H1 (cell line): ENCODE measurements around the gene CD248. TPM values are rescaled to one million over a fixed set of nuclear protein-coding genes. Genes with fewer than 3 reads are reported as not detected.

Experiments used
- CTCF ChIA-PET: fragments of 300-600 bp; sonication (Branson Sonifier 250); formaldehyde crosslinking; loops from one replicate; lab custom pipeline; 2021; ENCODE audit not compliant: partially characterized antibody; lab: Charles Lee
- POLR2A ChIA-PET: fragments of 300-600 bp; sonication (Branson Sonifier 250); formaldehyde crosslinking; loops from one replicate; lab custom pipeline; 2021; ENCODE audit warnings: inconsistent platforms; ENCODE audit not compliant: partially characterized antibody; lab: Charles Lee
- DNase-seq, 2 experiments: peaks; one replicate each; pipeline versions ENCODE4 v3.0.0 to v3.0.0-alpha.2; 2010 to 2022; ENCODE audit warnings: low spot score in 2 of 2, low read depth in 1 of 2, mixed read lengths in 1 of 2
- FAIRE-seq: peaks from 2 replicates; lab custom pipeline; 2011; peaks lifted over from hg19 to GRCh38; lab: Jason Lieb, UNC
- H2AFZ ChIP-seq: 2 replicates; pipeline ENCODE4 v1.8.1; 2012; ENCODE audit warnings: low read length, inconsistent platforms
- H2AK5ac ChIP-seq: 2 replicates; pipeline ENCODE4 v1.6.1; 2013; ENCODE audit warnings: low read depth, low read length
- H2BK120ac ChIP-seq: replicated peaks from 2 replicates; pipeline ENCODE3; 2013; ENCODE audit warnings: low read depth, low read length, inconsistent platforms
- H2BK12ac ChIP-seq: 2 replicates; pipeline ENCODE4 v1.6.1; 2013; ENCODE audit warnings: low read depth, low read length
- H2BK15ac ChIP-seq: 2 replicates; pipeline ENCODE4 v1.6.1; 2013; ENCODE audit warnings: low read length
- H2BK20ac ChIP-seq: 2 replicates; pipeline ENCODE4 v1.6.1; 2013; ENCODE audit warnings: low read length
- H2BK5ac ChIP-seq: 2 replicates; pipeline ENCODE4 v1.6.1; 2013; ENCODE audit warnings: low read depth, low read length
- H3K14ac ChIP-seq: 2 replicates; pipeline ENCODE4 v1.6.1; 2013; ENCODE audit warnings: inconsistent platforms; ENCODE audit not compliant: insufficient read length
- H3K18ac ChIP-seq: 2 replicates; pipeline ENCODE4 v1.6.1; 2013; ENCODE audit warnings: low read length; ENCODE audit errors: extremely low read depth
- H3K23ac ChIP-seq: 2 replicates; pipeline ENCODE4 v1.6.1; 2013; ENCODE audit warnings: inconsistent platforms; ENCODE audit not compliant: insufficient read length
- H3K23me2 ChIP-seq: 2 replicates; pipeline ENCODE4 v1.6.1; 2013; ENCODE audit warnings: low read depth, low read length
- H3K27ac ChIP-seq: 2 replicates; pipeline ENCODE4 v1.6.1; 2011; ENCODE audit warnings: low read depth, low read length, inconsistent platforms
- H3K27me3 ChIP-seq, 4 experiments: replicated peaks in 1 of 4; 1 replicate in 1 of 4; 2 replicates in 3 of 4; pipeline versions ENCODE4 v1.6.1 to v1.8.1; 2011 to 2013; ENCODE audit warnings: low read length in 3 of 4, mild to moderate bottlenecking in 3 of 4, inconsistent platforms in 2 of 4, mixed read lengths in 2 of 4, moderate library complexity in 1 of 4; ENCODE audit not compliant: control insufficient read depth in 3 of 4, insufficient read depth in 3 of 4; ENCODE audit errors: extremely low read depth in 1 of 4
- H3K36me3 ChIP-seq, 4 experiments: 2 replicates each; pipeline versions ENCODE4 v1.6.1 to v1.8.1; 2011 to 2013; ENCODE audit warnings: mild to moderate bottlenecking in 4 of 4, low read length in 3 of 4, moderate library complexity in 2 of 4, control low read depth in 1 of 4, inconsistent platforms in 1 of 4; ENCODE audit not compliant: insufficient read depth in 4 of 4, control insufficient read depth in 2 of 4
- H3K4ac ChIP-seq: replicated peaks from 2 replicates; pipeline ENCODE3; 2013; ENCODE audit warnings: low read length, low read depth, mixed read lengths, inconsistent platforms; ENCODE audit not compliant: insufficient read length
- H3K4me1 ChIP-seq, 4 experiments: replicated peaks in 1 of 4; 1 replicate in 1 of 4; 2 replicates in 3 of 4; pipeline versions ENCODE4 v1.6.1 to v1.8.1; 2011 to 2013; ENCODE audit warnings: low read length in 3 of 4, inconsistent platforms in 2 of 4, mixed read lengths in 1 of 4; ENCODE audit not compliant: insufficient read depth in 4 of 4, control insufficient read depth in 3 of 4
- H3K4me2 ChIP-seq, 2 experiments: 2 replicates each; pipeline versions ENCODE4 v1.6.1 to v1.8.1; 2011 to 2013; ENCODE audit warnings: low read depth in 2 of 2, low read length in 2 of 2, control low read depth in 1 of 2, inconsistent platforms in 1 of 2, mild to moderate bottlenecking in 1 of 2; ENCODE audit not compliant: insufficient read depth in 1 of 2
- H3K4me3 ChIP-seq, 4 experiments: fragments of 200-600, 300-600 bp in 1 of 4; sonication (generic), shearing (Covaris generic), sonication (Bioruptor Twin) in 1 of 4; 2 replicates each; pipeline versions ENCODE4 v1.5.1 to v1.8.1; 2011 to 2016; ENCODE audit warnings: low read length in 4 of 4, low read depth in 3 of 4, control low read depth in 2 of 4, inconsistent platforms in 2 of 4, mild to moderate bottlenecking in 2 of 4, mixed read lengths in 1 of 4, moderate library complexity in 1 of 4; ENCODE audit not compliant: insufficient read depth in 2 of 4; ENCODE audit errors: extremely low read depth in 1 of 4
- H3K56ac ChIP-seq: replicated peaks from 2 replicates; pipeline ENCODE3; 2013; ENCODE audit warnings: low read depth, mild to moderate bottlenecking, mixed read lengths, low read length, inconsistent platforms; ENCODE audit not compliant: insufficient read length
- H3K79me1 ChIP-seq: 2 replicates; pipeline ENCODE4 v1.6.1; 2013; ENCODE audit warnings: low read depth, low read length, control low read depth
- H3K79me2 ChIP-seq, 2 experiments: 2 replicates each; pipeline versions ENCODE4 v1.6.1 to v1.8.1; 2012 to 2013; ENCODE audit warnings: low read length in 2 of 2, mild to moderate bottlenecking in 2 of 2, inconsistent platforms in 1 of 2; ENCODE audit not compliant: insufficient read depth in 2 of 2, control insufficient read depth in 1 of 2
- H3K9ac ChIP-seq, 4 experiments: replicated peaks in 1 of 4; 1 replicate in 1 of 4; 2 replicates in 3 of 4; pipeline versions ENCODE4 v1.6.1 to v1.8.1; 2011 to 2013; ENCODE audit warnings: low read depth in 3 of 4, low read length in 3 of 4, control low read depth in 2 of 4, mild to moderate bottlenecking in 2 of 4, moderate library complexity in 2 of 4, inconsistent platforms in 1 of 4; ENCODE audit errors: extremely low read depth in 1 of 4
- H3K9me3 ChIP-seq, 2 experiments: 2 replicates each; pipeline versions ENCODE4 v1.6.1 to v1.8.1; 2012 to 2013; ENCODE audit warnings: mild to moderate bottlenecking in 2 of 2, moderate library complexity in 2 of 2, control low read depth in 1 of 2, inconsistent platforms in 1 of 2, low read depth in 1 of 2, low read length in 1 of 2, mixed read lengths in 1 of 2; ENCODE audit not compliant: insufficient read depth in 2 of 2
- H4K20me1 ChIP-seq, 2 experiments: replicated peaks in 1 of 2; 2 replicates each; pipeline versions ENCODE3 to v1.8.1; 2011 to 2013; ENCODE audit warnings: inconsistent platforms in 2 of 2, low read length in 2 of 2, mild to moderate bottlenecking in 1 of 2; ENCODE audit not compliant: insufficient read depth in 2 of 2, control insufficient read depth in 1 of 2
- H4K5ac ChIP-seq: 2 replicates; pipeline ENCODE4 v1.6.1; 2013; ENCODE audit warnings: low read length, low read depth, mixed read lengths, inconsistent platforms; ENCODE audit not compliant: insufficient read length
- H4K8ac ChIP-seq: 2 replicates; pipeline ENCODE4 v1.8.0; 2013; ENCODE audit warnings: mild to moderate bottlenecking, moderate library complexity, low read length, inconsistent platforms; ENCODE audit not compliant: insufficient read depth; ENCODE audit errors: extremely low read depth
- H4K91ac ChIP-seq: replicated peaks from 2 replicates; pipeline ENCODE3; 2013; ENCODE audit warnings: low read length, mixed read lengths, inconsistent platforms; ENCODE audit not compliant: insufficient read length
- ASH2L ChIP-seq: fragments of 200-600, 300-600 bp; sonication (generic); IDR thresholded peaks from one replicate; pipeline ENCODE4 v1.7.1; 2017; ENCODE audit warnings: low read length
- CBX5 ChIP-seq: fragments of 300-800, 300-1000 bp; sonication (generic); IDR thresholded peaks from 2 replicates; pipeline ENCODE4 v1.7.1; 2016; ENCODE audit warnings: antibody characterized with exemption, low read length, low read depth
- CREB1 ChIP-seq: IDR thresholded peaks from 2 replicates; pipeline ENCODE4 v1.6.1; 2012; ENCODE audit warnings: inconsistent platforms
- EGR1 ChIP-seq: IDR thresholded peaks from 2 replicates; pipeline ENCODE4 v1.6.1; 2011; ENCODE audit warnings: low read depth, low read length, borderline replicate concordance
- NRF1 ChIP-seq: IDR thresholded peaks from 2 replicates; pipeline ENCODE4 v1.6.1; 2011; ENCODE audit warnings: mild to moderate bottlenecking, low read depth, low read length, improper control_type of control experiment
- POLR2A ChIP-seq, 2 experiments: IDR thresholded peaks; 1 replicate in 1 of 2; 2 replicates in 1 of 2; pipeline ENCODE4 v1.6.1; 2011; ENCODE audit warnings: low read depth in 2 of 2, low read length in 2 of 2, mild to moderate bottlenecking in 2 of 2; ENCODE audit errors: control extremely low read depth in 1 of 2
- RBBP5 ChIP-seq: IDR thresholded peaks from 2 replicates; pipeline ENCODE4 v1.7.1; 2012; ENCODE audit warnings: low read depth, mild to moderate bottlenecking, inconsistent platforms, low read length, moderate library complexity, borderline replicate concordance
- RXRA ChIP-seq: IDR thresholded peaks from 2 replicates; pipeline ENCODE4 v1.6.1; 2011; ENCODE audit warnings: low read depth, mild to moderate bottlenecking, low read length, moderate library complexity; ENCODE audit not compliant: insufficient read depth
- SIX5 ChIP-seq: IDR thresholded peaks from 2 replicates; pipeline ENCODE4 v1.6.1; 2011; ENCODE audit warnings: mild to moderate bottlenecking, low read depth, low read length
- SP2 ChIP-seq: IDR thresholded peaks from 2 replicates; pipeline ENCODE4 v1.6.1; 2012; ENCODE audit warnings: mild to moderate bottlenecking, low read length, inconsistent platforms
- TCF12 ChIP-seq: IDR thresholded peaks from 2 replicates; pipeline ENCODE4 v1.6.1; 2011; ENCODE audit warnings: low read depth, mild to moderate bottlenecking, low read length
- ZNF274 ChIP-seq: IDR thresholded peaks from 2 replicates; pipeline ENCODE4 v1.7.0; 2012; ENCODE audit warnings: low read length, borderline replicate concordance; ENCODE audit errors: extremely low read depth
- WGBS, 2 experiments: shearing (Covaris generic) in 1 of 2; methylation state at CpG; one replicate each; pipeline versions ENCODE4 v1.1.6 to v1.1.7; 2013 to 2015; ENCODE audit warnings: low lambda C conversion rate in 2 of 2, mixed read lengths in 2 of 2, inconsistent platforms in 1 of 2, low coverage in 1 of 2, missing lambda C conversion rate in 1 of 2; ENCODE audit not compliant: insufficient replicate concordance in 2 of 2, insufficient coverage in 1 of 2, insufficient read length in 1 of 2; ENCODE audit errors: extremely low coverage in 1 of 2, missing lambda C conversion rate in 1 of 2; 5-methylcytosine and 5-hydroxymethylcytosine counted together
- polyA plus RNA-seq, 7 experiments: library from polyadenylated mRNA; depleted of rRNA in 3 of 7; stranded (reverse) in 5 of 7; unstranded in 2 of 7; fragments of >200 nt in 5 of 7; fragments of 200-250 nt in 2 of 7; gene quantifications; 1 replicate in 5 of 7; 2 replicates in 1 of 7; 4 replicates in 1 of 7; pipeline versions ENCODE4 v1.2.1 to v1.2.3, GENCODE V29; 2011 to 2013; ENCODE audit warnings: missing spikeins in 2 of 7, mixed read lengths in 2 of 7
- total RNA-seq: library from RNA; stranded (reverse); fragmentation: NEBNext Ultra II Directional; extraction: Animal tissue kit (Norgen Biotek cat#: 25700); gene quantifications from 2 replicates; pipeline ENCODE4 v1.2.1, GENCODE V29; 2021
- TF ChIP-seq, protein P1 (sequence below): IDR thresholded peaks from 2 replicates; pipeline ENCODE4 v1.6.1; 2012; ENCODE audit warnings: low read length, inconsistent platforms

CD248 gene
- total and polyA plus RNA-seq, 2 of the 8 experiments (the other 6 are each of a cell fraction or from before 2014, with no cell fraction given) = 2.7 to 3.9 TPM

DNA sequence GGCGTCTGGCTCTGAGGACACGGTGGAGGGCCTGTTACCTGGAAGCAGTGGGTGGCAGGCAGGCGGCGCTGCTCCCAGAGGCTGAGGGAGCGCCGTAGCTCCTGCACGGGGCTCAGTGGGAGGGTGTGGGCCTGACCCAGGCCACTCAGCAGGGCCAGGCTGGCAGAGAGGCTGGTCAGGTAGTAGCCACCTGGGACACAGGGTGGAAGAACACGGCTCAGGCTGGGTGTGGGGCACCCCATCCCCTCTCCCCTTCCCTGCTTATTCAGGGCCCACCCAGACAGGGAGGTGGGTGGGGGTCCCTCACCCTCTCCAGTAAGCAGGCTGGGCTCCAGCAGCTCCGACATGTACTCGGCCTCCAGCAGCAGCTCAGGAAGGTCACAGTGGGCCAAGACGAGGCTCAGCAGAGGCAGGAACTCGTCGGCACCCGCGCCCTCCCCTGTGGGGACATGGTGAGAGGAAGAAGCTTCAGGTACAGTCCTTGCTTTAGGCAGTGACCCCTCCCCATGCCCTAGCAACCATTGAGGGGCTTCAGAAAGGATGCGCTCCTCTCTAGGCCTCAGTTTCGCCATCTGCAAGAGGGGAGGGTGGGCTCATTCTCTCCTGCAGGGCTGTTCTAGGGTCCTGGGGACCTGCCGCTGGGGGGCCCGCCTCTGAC, 16.5 kb upstream of the CD248 start:
- H2BK120ac ChIP-seq = no peak overlapping the region
- H2BK12ac ChIP-seq = no peak overlapping the region
- H2BK5ac ChIP-seq = no peak overlapping the region
- H2AK5ac ChIP-seq = no peak overlapping the region
- H3K79me1 ChIP-seq = no peaks in the 10 kb centered on the region
- H3K4me3 ChIP-seq = no peak overlapping the region
- FAIRE-seq (no peak), DNase-seq (no peak)
- H3K23ac ChIP-seq = no peak overlapping the region
- ChIA-PET CTCF (interaction anchor here (0.6 to 8.7 kb wide), 8 partner anchors 11 to 57 kb away, joined by 3 to 242 read pairs (median 10); partner anchors contain the start of genes BRMS1 and CD248), POLR2A (interaction anchor here (0.9 to 8.5 kb wide), 7 partner anchors 8 to 43 kb away, joined by 3 to 61 read pairs (median 8); partner anchors contain the start of genes B4GAT1, BRMS1, CD248 and YIF1A)
- no peak overlapping the region for H3K4me2 ChIP-seq
- H3K27me3 ChIP-seq = no peaks in the 10 kb centered on the region; a peak in 2 of 7 replicates
- no peaks in the 10 kb centered on the region; a peak in 1 of 8 replicates for H3K36me3 ChIP-seq
- no peak overlapping the region for H3K27ac ChIP-seq
- H2BK20ac ChIP-seq = no peak overlapping the region
- no peak overlapping the region for H3K56ac ChIP-seq
- no peak overlapping the region for H3K14ac ChIP-seq
- H4K5ac ChIP-seq = no peak overlapping the region
- no peak overlapping the region for H2BK15ac ChIP-seq
- WGBS, 2 experiments = 88% methylated on average over 13 of the region's 19 CpGs; no CpG with 5 or more reads in 1 of the 2 experiments
- H3K4me1 ChIP-seq = peaks cover 5 to 26% (median 16%) of the 10 kb centered on the region in 4 experiments
- H3K18ac ChIP-seq = no peak overlapping the region
- no peak overlapping the region for H4K91ac ChIP-seq
- no peaks in the 10 kb centered on the region for H3K79me2 ChIP-seq
- no peak overlapping the region for H3K4ac ChIP-seq
- H3K9ac ChIP-seq = no peak overlapping the region
- no peak overlapping the region; the same call in 1 of the 2 replicates for H4K8ac ChIP-seq
- H3K23me2 ChIP-seq = no peaks in the 10 kb centered on the region; the same call in 1 of the 2 replicates
- no peak overlapping the region for H2AFZ ChIP-seq
- H3K9me3 ChIP-seq = no peaks in the 10 kb centered on the region
- no peaks in the 10 kb centered on the region for H4K20me1 ChIP-seq
- TF ChIP-seq RXRA (no peak), SP2 (no peak), ASH2L (no peak), ZNF274 (no peak), TCF12 (no peak), POLR2A (IDR thresholded peaks at IDR 0.05; ENCODE audit: control extremely low read depth in 1 of 2, low read depth in 2 of 2, low read length in 2 of 2) (no peak), RBBP5 (no peak), EGR1 (no peak), NRF1 (no peak), SIX5 (no peak), CBX5 (no peak), CREB1 (no peak)
- TF ChIP-seq, protein P1, sequence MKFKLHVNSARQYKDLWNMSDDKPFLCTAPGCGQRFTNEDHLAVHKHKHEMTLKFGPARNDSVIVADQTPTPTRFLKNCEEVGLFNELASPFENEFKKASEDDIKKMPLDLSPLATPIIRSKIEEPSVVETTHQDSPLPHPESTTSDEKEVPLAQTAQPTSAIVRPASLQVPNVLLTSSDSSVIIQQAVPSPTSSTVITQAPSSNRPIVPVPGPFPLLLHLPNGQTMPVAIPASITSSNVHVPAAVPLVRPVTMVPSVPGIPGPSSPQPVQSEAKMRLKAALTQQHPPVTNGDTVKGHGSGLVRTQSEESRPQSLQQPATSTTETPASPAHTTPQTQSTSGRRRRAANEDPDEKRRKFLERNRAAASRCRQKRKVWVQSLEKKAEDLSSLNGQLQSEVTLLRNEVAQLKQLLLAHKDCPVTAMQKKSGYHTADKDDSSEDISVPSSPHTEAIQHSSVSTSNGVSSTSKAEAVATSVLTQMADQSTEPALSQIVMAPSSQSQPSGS = no peak
